Measurements from ENCODE around the gene TRAPPC3L.

Gene TRAPPC3L

DNA sequence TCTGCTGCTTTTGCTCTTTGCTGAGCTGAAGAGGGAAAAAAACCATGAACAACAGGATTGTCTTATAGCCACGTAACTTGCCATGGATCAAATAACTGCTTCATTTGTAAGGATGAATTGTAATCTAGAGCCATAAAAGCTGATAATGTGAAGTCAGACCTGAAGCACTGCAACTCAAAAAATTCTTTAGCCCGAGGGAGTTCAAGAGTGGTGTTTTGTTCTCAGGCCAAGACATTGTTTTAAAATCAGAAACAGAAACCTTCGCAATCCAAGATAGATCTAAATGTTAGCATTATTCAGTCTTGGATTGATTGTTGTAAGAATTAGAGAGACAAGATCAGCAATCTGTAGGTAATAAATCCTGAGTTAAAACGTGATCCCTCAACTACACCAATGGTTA lies at the start of gene TRAPPC3L:
Gene TRAPPC3L, minus strand, starts transcription at position 34 of the 400 bp plus-strand sequence. CDS start 170 bp downstream, outside the sequence.
- Histone ChIP-seq H4K20me1 (ENCODE audit: insufficient read depth, low read length) (no peaks in the 10 kb centered on the region), H3K4me3 (ENCODE audit: low read depth in 1 of 2, low read length in 2 of 2) (no peak within 1 kb of the TSS), H2AFZ (ENCODE audit: low read depth, low read length) (no peak within 1 kb of the TSS), H3K4me1 (ENCODE audit: insufficient read depth, low read length) (no peaks in the 10 kb centered on the region), H3K36me3 (ENCODE audit: insufficient read depth, low read length) (no peaks in the 10 kb centered on the region), H3K27ac (ENCODE audit: low read length) (no peak within 1 kb of the TSS), H3K9ac (ENCODE audit: low read depth, low read length) (no peak within 1 kb of the TSS), H3K4me2 (ENCODE audit: insufficient read depth, low read length) (no peak within 1 kb of the TSS), H3K9me3 (ENCODE audit: insufficient read depth, low read length, severe bottlenecking) (no peaks in the 10 kb centered on the region), H3K27me3 (ENCODE audit: insufficient read depth, low read length, poor library complexity) (peaks cover 14% of the 10 kb centered on the region), H3K79me2 (ENCODE audit: insufficient read depth, low read length) (no peaks in the 10 kb centered on the region)
- ATAC-seq (ENCODE audit: insufficient read depth, low read depth) (no peak), DNase-seq (no peak)
- TF ChIP-seq EZH2 (IDR thresholded peaks at IDR 0.05; ENCODE audit: borderline replicate concordance, low read depth, low read length, severe bottlenecking) (no peak), CTCF (IDR thresholded peaks at IDR 0.05; ENCODE audit: borderline replicate concordance, extremely low read depth, low read length, poor library complexity, severe bottlenecking) (no peak)

DNA sequence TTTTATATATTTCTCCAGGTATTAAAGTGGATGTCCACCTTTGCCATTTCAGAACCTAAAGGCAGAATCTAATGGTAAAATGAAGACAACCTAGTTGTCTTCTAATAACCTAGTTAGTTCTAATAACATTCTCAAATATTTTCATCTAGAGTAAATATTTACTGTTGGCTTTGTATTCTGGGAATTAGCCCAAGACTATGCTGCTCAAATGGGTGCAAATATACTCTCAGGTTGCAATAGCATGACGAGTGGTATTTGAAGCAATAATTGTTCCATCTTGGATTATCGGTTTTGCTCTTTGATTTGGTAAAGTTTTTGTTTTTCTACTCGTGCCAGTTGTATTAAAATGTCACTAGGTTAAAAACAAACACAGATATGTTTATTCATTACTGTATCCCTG lies 49.8 kb upstream of the TRAPPC3L start:
- peaks cover 44% of the 10 kb centered on the region for H3K36me3 ChIP-seq (ENCODE audit: insufficient read depth, low read length)
- no peak overlapping the region for H3K9ac ChIP-seq (ENCODE audit: low read depth, low read length)
- no peak for ATAC-seq (ENCODE audit: insufficient read depth, low read depth)
- H2AFZ ChIP-seq (ENCODE audit: low read depth, low read length): no peak overlapping the region
- DNase-seq: no peak
- H3K27me3 ChIP-seq (ENCODE audit: insufficient read depth, low read length, poor library complexity): no peaks in the 10 kb centered on the region
- H3K27ac ChIP-seq (ENCODE audit: low read length): no peak overlapping the region
- no peaks in the 10 kb centered on the region for H3K4me1 ChIP-seq (ENCODE audit: insufficient read depth, low read length)
- H3K79me2 ChIP-seq (ENCODE audit: insufficient read depth, low read length): no peaks in the 10 kb centered on the region
- H3K4me2 ChIP-seq (ENCODE audit: insufficient read depth, low read length): no peak overlapping the region
- TF ChIP-seq CTCF (IDR thresholded peaks at IDR 0.05; ENCODE audit: borderline replicate concordance, extremely low read depth, low read length, poor library complexity, severe bottlenecking) (no peak), EZH2 (IDR thresholded peaks at IDR 0.05; ENCODE audit: borderline replicate concordance, low read depth, low read length, severe bottlenecking) (no peak)
- no peaks in the 10 kb centered on the region for H3K9me3 ChIP-seq (ENCODE audit: insufficient read depth, low read length, severe bottlenecking)
- no peaks in the 10 kb centered on the region for H4K20me1 ChIP-seq (ENCODE audit: insufficient read depth, low read length)
- H3K4me3 ChIP-seq (ENCODE audit: low read depth in 1 of 2, low read length in 2 of 2): no peak overlapping the region

DNA sequence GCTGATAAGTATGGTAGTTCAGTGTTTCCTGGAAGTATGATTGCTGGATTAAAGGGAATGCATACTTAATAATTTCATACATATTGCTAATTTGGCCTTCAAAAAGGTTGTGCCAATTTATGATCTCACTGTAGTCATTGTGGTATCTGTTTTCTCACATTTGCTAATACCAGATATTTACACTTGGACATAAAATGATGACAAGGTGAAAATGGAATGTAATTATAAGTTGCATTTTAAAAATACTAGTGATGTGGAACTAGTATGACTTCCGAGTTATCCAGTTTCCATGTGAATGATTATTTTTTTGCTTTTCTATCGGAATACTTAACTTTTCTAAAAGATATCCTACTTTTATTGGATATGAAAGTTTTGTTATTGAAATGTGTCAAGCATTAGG lies 41.3 kb upstream of the TRAPPC3L start:
- DNase-seq (no peak), ATAC-seq (ENCODE audit: insufficient read depth, low read depth) (no peak)
- H3K4me1 ChIP-seq (ENCODE audit: insufficient read depth, low read length): no peaks in the 10 kb centered on the region
- TF ChIP-seq CTCF (IDR thresholded peaks at IDR 0.05; ENCODE audit: borderline replicate concordance, extremely low read depth, low read length, poor library complexity, severe bottlenecking) (no peak), EZH2 (IDR thresholded peaks at IDR 0.05; ENCODE audit: borderline replicate concordance, low read depth, low read length, severe bottlenecking) (no peak)
- no peaks in the 10 kb centered on the region for H3K27me3 ChIP-seq (ENCODE audit: insufficient read depth, low read length, poor library complexity)
- no peaks in the 10 kb centered on the region for H3K9me3 ChIP-seq (ENCODE audit: insufficient read depth, low read length, severe bottlenecking)
- peaks cover 86% of the 10 kb centered on the region for H3K36me3 ChIP-seq (ENCODE audit: insufficient read depth, low read length)
- H3K4me3 ChIP-seq (ENCODE audit: low read depth in 1 of 2, low read length in 2 of 2): no peak overlapping the region
- no peak overlapping the region for H3K4me2 ChIP-seq (ENCODE audit: insufficient read depth, low read length)
- H2AFZ ChIP-seq (ENCODE audit: low read depth, low read length): no peak overlapping the region
- H4K20me1 ChIP-seq (ENCODE audit: insufficient read depth, low read length): no peaks in the 10 kb centered on the region; the same call in 1 of the 2 replicates
- H3K9ac ChIP-seq (ENCODE audit: low read depth, low read length): no peak overlapping the region
- no peak overlapping the region for H3K27ac ChIP-seq (ENCODE audit: low read length)
- H3K79me2 ChIP-seq (ENCODE audit: insufficient read depth, low read length): peaks cover 10% of the 10 kb centered on the region

DNA sequence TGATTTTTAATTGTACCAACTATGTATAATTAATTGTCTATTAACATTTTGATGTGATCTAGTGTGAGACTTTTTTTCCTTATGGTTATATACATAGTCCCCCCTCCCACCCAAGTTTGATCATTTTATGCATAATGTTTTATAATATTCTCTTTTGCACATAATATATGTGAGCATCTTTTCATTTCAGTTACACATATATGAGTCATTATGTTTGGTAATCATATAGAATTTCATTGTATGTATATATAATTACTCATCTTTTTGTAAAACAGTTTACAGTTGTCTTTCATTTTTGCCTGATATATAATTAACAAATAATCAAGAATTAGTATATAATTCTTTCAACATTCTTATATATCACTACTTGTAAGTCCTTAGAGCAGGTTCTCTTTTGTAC lies 40.8 kb upstream of the TRAPPC3L start:
- TF ChIP-seq CTCF (IDR thresholded peaks at IDR 0.05; ENCODE audit: borderline replicate concordance, extremely low read depth, low read length, poor library complexity, severe bottlenecking): no peak

More for the DNA sequence above, 40.8 kb upstream of the TRAPPC3L start:
- H3K4me2 ChIP-seq (ENCODE audit: insufficient read depth, low read length): no peak overlapping the region
- H2AFZ ChIP-seq (ENCODE audit: low read depth, low read length): no peak overlapping the region
- ATAC-seq (ENCODE audit: insufficient read depth, low read depth): no peak
- H3K9ac ChIP-seq (ENCODE audit: low read depth, low read length): no peak overlapping the region
- H3K36me3 ChIP-seq (ENCODE audit: insufficient read depth, low read length): peaks cover 86% of the 10 kb centered on the region
- no peaks in the 10 kb centered on the region for H3K27me3 ChIP-seq (ENCODE audit: insufficient read depth, low read length, poor library complexity)
- peaks cover 14% of the 10 kb centered on the region for H3K79me2 ChIP-seq (ENCODE audit: insufficient read depth, low read length)
- H3K9me3 ChIP-seq (ENCODE audit: insufficient read depth, low read length, severe bottlenecking): no peaks in the 10 kb centered on the region
- no peak overlapping the region for H3K27ac ChIP-seq (ENCODE audit: low read length)
- H3K4me3 ChIP-seq (ENCODE audit: low read depth in 1 of 2, low read length in 2 of 2): no peak overlapping the region
- DNase-seq: no peak
- H4K20me1 ChIP-seq (ENCODE audit: insufficient read depth, low read length): no peaks in the 10 kb centered on the region; the same call in 1 of the 2 replicates
- H3K4me1 ChIP-seq (ENCODE audit: insufficient read depth, low read length): no peaks in the 10 kb centered on the region
